GM10248 (cell line): ENCODE data around the gene RNGTT.
A peak's percentile ranks its signal among the peaks of the same experiment; 100 is the strongest.
"Not testable (repeated sequence)": the region's sequence is repeated elsewhere in the genome, so short reads cannot be mapped to it uniquely, and the experiment has no call there.

Experiments used
- CTCF ChIA-PET: fragments of 300-600 bp; sonication (Branson Sonifier 250); formaldehyde crosslinking; extraction: SDS; loops from one replicate; lab custom pipeline; 2021; ENCODE audit warnings: antibody characterized with exemption; lab: Yijun Ruan, JAX
- POLR2A ChIA-PET: fragments of 350-650 bp; sonication (Branson Sonifier 250); formaldehyde crosslinking; extraction: SDS; loops from one replicate; lab custom pipeline; 2020; ENCODE audit warnings: antibody characterized with exemption; lab: Yijun Ruan, JAX
- DNase-seq: peaks from one replicate; pipeline ENCODE4 v3.0.0; 2012; ENCODE audit errors: extremely low spot score
- CTCF ChIP-seq: IDR thresholded peaks from 2 replicates; pipeline ENCODE4 v1.5.1; 2012; ENCODE audit warnings: mild to moderate bottlenecking, low read depth; ENCODE audit errors: extremely low read depth, missing control alignments, control extremely low read depth

Gene RNGTT

GRCh38 chr6:88785478-88785877, 177.9 kb downstream of the RNGTT start:
- CTCF ChIA-PET: interaction anchor here (0.9 to 1.4 kb wide), 3 partner anchors 24 to 51 kb away, joined by 3 to 5 read pairs (median 3); no protein-coding TSS in a partner anchor
- DNase-seq: no peak

GRCh38 chr6:88780714-88781389, 182.6 kb downstream of the RNGTT start:
- POLR2A ChIA-PET: no interaction called here
- DNase-seq: peak; percentile 22
- CTCF ChIA-PET: interaction anchor here (0.7 to 2.7 kb wide), 29 partner anchors 8 to 855 kb away, joined by 3 to 13 read pairs (median 3); no protein-coding TSS in a partner anchor
- peak; percentile 50 for TF ChIP-seq CTCF

More at GRCh38 chr6:88785478-88785877, 177.9 kb downstream of the RNGTT start:
- no peak for TF ChIP-seq CTCF
- POLR2A ChIA-PET: no interaction called here

GRCh38 chr6:88775866-88776571, 187.4 kb downstream of the RNGTT start:
- DNase-seq: no peak
- ChIA-PET CTCF (interaction anchor here (0.8 to 1.4 kb wide), 3 partner anchors 13 to 14 kb away, joined by 3 to 5 read pairs (median 4); no protein-coding TSS in a partner anchor), POLR2A (no interaction called here)
- TF ChIP-seq CTCF: no peak

- POLR2A ChIA-PET, DNase-seq, CTCF ChIA-PET: not testable (repeated sequence)
These were observed 195.3 kb downstream of the RNGTT start for GRCh38 chr6:88768114-88768513.

- ChIA-PET POLR2A (no interaction called here), CTCF (interaction anchor here (1.4 to 1.8 kb wide), 2 partner anchors 11 to 21 kb away, joined by 4 read pairs; no protein-coding TSS in a partner anchor)
- TF ChIP-seq CTCF: no peak
- no peak for DNase-seq
These were observed 199.3 kb downstream of the RNGTT start for GRCh38 chr6:88764081-88764480.

GRCh38 chr6:88763160-88763559, 200.3 kb downstream of the RNGTT start:
- CTCF ChIA-PET: interaction anchor here (1.0 to 1.8 kb wide), 3 partner anchors 12 to 65 kb away, joined by 3 to 4 read pairs (median 3); no protein-coding TSS in a partner anchor
- DNase-seq: no peak
- TF ChIP-seq CTCF: no peak
- POLR2A ChIA-PET: no interaction called here
